LNCaP clone FGC (cell line): ENCODE results near the gene OCSTAMP.

Source experiments
- DNase-seq: peaks from one replicate; pipeline ENCODE4 v3.0.0-alpha.2; 2011; ENCODE audit warnings: low read depth
- H3K4me3 ChIP-seq: 2 replicates; pipeline ENCODE4 v1.5.1; 2011; ENCODE audit warnings: mild to moderate bottlenecking, low read depth, low read length, control low read depth
- TF ChIP-seq, protein P1 (sequence below): IDR thresholded peaks from 2 replicates; pipeline ENCODE4 v1.5.1; 2012; ENCODE audit warnings: mild to moderate bottlenecking; ENCODE audit not compliant: control insufficient read depth, insufficient read depth; ENCODE audit errors: extremely low read depth

Gene OCSTAMP

DNA sequence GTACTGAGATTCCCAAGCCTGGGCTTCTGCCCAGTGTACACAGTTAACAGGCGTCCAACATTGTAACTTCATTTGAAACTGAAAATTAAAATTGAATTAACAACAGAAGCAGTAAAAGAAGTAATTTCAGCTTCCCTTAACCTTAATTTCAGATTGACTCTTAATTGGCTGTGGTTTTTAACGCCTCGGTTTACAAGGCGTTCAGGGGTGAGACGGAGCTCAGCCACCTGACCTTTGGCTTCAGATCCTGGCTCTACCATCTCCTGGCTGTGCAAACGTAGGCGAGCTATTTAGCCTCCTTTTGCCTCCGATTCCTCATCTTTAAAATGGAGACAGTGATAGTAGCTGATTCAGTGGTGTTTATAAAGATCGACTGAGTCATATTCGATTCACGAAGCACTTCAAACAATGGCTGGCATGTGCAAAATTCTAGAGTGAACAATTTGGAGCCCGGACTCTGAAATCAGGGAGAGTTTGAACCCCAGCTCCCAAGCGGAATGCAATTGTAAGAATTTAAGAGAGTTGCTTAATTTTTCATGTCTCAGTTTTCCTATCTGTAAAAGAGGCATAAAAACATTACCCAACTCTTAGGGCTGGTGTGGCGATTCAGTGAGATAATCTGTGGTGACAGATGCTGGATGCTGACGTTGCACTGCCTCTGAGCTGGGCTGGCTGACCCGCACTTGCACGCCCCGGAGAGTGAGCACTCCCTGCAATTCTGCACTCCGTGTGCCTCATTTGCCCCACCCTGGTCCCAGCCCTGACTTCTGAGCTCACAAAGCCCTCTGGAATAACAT is 23.5 kb upstream of the OCSTAMP start:
- TF ChIP-seq, protein P1, sequence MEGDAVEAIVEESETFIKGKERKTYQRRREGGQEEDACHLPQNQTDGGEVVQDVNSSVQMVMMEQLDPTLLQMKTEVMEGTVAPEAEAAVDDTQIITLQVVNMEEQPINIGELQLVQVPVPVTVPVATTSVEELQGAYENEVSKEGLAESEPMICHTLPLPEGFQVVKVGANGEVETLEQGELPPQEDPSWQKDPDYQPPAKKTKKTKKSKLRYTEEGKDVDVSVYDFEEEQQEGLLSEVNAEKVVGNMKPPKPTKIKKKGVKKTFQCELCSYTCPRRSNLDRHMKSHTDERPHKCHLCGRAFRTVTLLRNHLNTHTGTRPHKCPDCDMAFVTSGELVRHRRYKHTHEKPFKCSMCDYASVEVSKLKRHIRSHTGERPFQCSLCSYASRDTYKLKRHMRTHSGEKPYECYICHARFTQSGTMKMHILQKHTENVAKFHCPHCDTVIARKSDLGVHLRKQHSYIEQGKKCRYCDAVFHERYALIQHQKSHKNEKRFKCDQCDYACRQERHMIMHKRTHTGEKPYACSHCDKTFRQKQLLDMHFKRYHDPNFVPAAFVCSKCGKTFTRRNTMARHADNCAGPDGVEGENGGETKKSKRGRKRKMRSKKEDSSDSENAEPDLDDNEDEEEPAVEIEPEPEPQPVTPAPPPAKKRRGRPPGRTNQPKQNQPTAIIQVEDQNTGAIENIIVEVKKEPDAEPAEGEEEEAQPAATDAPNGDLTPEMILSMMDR: no peak
- no peak overlapping the region for H3K4me3 ChIP-seq
- no peak for DNase-seq

DNA sequence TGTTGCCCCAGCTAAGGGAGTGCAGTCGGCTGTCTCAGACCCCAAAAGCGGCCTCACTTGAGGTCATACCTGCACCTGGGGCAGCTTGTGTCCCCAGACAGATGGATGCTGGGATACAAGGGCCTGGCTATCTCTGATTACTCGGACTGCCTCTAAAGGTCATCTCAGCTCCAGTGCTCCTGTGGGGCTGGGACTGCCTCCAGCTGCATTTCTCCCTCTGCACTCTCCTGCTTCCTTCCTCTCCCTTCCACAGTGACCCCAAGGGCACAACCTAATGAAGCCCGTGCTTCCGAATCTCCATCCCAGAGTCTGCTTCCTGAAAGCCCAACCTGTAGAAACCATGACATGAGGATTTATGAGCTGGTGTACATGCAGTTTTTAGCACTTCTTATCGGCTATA is 22.8 kb upstream of the OCSTAMP start:
- TF ChIP-seq, protein P1: no peak
- no peak for DNase-seq
- no peak overlapping the region for H3K4me3 ChIP-seq

DNA sequence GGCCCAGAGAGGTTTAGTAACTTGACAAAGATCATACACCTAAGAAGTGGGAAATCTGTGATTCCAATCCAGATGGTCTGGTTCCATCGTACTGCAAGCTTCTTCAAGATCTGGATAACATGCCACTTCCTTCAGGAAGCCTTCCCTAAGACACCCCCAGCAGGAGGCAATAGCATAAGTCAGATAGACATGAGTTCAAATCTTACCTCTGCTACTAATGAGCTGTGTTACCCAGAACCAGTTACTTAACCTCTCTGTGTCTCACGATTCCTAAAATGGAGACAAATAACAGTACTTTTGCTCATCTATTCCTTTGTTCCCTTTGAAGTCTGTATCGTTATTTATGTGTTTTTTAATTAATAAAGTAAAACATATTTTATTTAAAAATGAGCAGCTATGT is 22.3 kb upstream of the OCSTAMP start:
- DNase-seq: no peak
- TF ChIP-seq, protein P1: no peak
- no peak overlapping the region for H3K4me3 ChIP-seq

DNA sequence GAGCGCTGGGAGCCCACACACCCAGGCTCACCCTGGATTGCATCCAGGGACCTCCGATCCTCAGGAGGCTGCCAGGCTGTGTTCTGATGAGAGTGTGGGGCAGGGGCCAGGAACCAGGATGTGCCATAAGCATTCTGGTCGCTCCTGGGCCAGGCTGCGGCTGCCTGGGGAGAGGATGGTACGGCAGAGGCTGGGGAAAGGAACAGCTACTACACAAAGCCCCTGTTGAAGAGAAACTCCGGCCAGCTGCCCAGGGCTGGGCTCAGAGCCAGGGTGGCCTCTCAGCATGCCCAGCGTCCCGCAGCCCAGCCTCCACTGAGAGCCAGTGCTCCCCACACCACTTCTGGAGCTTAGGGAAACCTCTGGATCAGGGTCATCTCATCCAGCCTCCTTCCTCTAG is 21.7 kb upstream of the OCSTAMP start:
- TF ChIP-seq, protein P1: no peak
- no peak for DNase-seq
- H3K4me3 ChIP-seq: no peak overlapping the region

DNA sequence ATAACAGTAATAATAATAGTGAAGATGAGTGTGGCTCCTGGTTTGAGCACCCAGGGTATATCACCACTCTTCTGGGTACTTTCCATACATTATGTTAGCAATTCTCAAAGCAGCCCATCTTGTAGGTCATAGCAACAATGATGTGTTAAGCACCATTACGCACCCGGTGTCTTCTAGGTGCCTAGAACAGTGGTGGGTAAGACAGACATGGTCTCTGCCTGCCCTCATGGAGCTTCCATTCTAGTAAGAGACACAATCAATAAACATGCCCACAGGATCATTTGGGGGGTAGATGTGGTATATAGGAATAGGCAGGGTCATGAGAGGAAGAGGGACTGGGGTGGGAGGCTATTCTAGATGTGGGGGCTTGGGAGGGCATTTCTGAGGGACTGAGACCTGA is 21.0 kb upstream of the OCSTAMP start:
- H3K4me3 ChIP-seq: no peak overlapping the region
- no peak for DNase-seq
- TF ChIP-seq, protein P1: no peak

DNA sequence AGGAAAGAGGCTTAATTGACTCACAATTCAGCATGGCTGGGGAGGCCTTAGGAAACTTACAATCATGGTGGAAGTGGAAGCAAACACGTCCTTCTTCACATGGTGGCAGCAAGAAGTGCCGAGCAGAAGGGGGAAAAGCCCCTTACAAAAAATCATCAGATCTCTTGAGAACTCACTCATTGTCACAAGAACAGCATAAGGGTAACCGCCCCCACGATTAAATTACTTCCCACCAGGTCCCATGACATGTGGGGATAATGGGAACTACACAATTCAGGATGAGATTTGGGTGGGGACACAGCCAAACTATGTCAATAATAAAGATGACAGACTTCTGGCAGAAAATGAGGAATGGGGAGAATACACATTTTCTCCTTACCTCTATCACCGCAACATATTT is 20.5 kb upstream of the OCSTAMP start:
- no peak for DNase-seq
- no peak overlapping the region for H3K4me3 ChIP-seq
- TF ChIP-seq, protein P1: no peak

DNA sequence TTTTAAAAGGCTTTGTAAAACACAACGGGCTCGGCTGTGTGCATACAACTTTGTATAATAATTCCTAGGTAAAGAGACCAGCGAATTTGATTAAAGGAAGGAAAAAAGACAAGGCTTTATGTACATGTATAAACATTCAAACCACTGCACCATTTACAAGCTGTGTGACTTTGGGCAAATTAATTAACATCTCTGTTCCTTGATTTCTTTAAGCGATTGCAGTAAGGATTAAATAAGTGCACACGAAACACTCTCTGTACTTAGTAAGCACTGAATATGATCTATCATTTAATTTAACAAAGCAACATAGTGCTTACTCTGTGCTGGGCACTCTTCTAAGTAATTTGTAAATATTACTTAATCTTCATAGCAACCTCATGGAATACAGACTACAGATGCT is 19.5 kb upstream of the OCSTAMP start:
- TF ChIP-seq, protein P1: no peak
- H3K4me3 ChIP-seq: no peak overlapping the region
- DNase-seq: no peak
